ENCODE measurements around the gene EXOC3L1. TPM values are rescaled to one million over a fixed set of nuclear protein-coding genes. Genes with fewer than 3 reads are reported as not detected.

Gene EXOC3L1
- total RNA-seq, result not detected

GRCh38 chr16:67190041-67190440 lies at the start of gene EXOC3L1:
Gene EXOC3L1 (minus strand): TSS chr16:67190136. CDS start chr16:67189676, 460 bp downstream.

GRCh38 chr16:67226804-67227566 lies 37.0 kb upstream of the EXOC3L1 start, which contains the start of gene TMEM208:
Gene TMEM208 (plus strand): TSS chr16:67227130. CDS start chr16:67227219, 89 bp downstream.

DNA sequence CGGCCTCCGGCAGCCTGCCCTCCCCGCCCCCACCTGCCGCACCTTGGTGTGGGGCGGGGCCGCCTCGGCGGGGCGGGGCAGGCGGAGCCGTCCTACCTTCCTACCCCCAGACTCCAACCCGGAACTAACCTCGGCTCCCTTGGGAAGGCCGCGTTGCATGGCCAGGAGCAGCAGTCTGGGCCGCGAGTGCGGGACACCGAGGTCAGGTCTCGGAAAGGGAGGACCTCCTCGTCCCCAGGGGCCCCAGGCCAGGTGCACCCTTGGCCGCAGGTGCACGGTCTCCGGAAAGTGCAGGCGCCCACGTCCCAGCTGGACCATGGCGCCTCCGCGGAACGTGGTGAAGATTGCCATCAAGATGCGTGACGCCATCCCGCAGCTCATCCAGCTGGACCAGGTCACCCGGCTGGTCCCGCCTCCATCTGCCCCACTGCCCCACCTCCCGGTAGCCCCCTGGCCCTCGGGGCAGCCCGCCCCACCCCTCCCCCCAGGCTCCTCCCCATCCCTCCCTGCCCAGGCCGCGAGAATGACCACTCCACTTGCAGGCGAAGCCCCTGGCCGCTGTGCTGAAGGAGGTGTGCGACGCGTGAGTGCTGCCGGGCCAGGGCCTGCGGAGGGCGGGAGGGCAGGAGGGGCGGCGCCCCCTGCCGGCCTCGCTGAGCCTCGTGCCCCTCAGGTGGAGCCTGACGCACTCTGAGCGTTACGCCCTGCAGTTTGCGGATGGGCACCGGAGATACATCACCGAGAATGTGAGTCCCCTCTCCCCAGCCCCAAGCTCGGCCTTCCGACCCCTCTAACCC lies 9.3 kb upstream of the EXOC3L1 start, which contains the start of gene ELMO3:
Gene ELMO3, plus strand, starts transcription at position 121 of the 797 bp plus-strand sequence. Its CDS starts 196 bp downstream, at position 317.

DNA sequence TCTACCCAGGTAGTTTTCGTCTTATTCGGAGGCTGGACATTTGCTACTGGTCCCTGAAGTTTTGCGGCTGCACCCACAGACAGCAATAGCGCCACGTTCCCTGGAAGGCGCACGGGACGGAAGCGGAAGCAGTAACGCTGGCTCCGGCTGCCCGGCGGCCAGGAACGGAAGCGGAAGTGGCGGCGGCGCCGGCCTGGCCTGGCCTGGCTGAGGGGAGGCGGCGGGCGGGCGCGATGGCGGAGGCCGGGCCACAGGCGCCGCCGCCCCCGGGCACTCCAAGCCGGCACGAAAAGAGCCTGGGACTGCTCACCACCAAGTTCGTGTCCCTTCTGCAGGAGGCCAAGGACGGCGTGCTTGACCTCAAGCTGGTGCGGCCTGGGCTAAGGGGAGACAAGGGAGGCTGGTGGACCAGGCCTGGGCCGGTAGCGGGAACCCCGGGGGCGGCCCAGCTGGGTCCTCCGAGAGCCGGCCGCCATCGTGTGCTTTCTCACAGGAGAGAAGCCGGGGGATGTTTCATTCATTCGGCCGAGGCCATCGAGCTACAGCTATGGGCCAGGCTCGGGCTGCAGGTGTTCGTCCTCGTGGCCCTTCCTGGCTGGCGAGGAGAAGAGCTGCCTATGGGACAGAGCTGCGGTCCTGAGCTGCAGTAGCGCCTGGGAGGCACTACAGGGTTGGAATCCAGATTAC lies 2.2 kb upstream of the EXOC3L1 start, which contains the start of gene E2F4:
Gene E2F4, plus strand, starts transcription at position 161 of the 687 bp plus-strand sequence. Its CDS starts 73 bp downstream, at position 234.

GRCh38 chr16:67183627-67184452 lies 6.1 kb downstream of the EXOC3L1 start, which contains the start of gene MATCAP1:
Gene MATCAP1 (minus strand): TSS chr16:67183963. CDS start chr16:67180610, 3,353 bp downstream.

DNA sequence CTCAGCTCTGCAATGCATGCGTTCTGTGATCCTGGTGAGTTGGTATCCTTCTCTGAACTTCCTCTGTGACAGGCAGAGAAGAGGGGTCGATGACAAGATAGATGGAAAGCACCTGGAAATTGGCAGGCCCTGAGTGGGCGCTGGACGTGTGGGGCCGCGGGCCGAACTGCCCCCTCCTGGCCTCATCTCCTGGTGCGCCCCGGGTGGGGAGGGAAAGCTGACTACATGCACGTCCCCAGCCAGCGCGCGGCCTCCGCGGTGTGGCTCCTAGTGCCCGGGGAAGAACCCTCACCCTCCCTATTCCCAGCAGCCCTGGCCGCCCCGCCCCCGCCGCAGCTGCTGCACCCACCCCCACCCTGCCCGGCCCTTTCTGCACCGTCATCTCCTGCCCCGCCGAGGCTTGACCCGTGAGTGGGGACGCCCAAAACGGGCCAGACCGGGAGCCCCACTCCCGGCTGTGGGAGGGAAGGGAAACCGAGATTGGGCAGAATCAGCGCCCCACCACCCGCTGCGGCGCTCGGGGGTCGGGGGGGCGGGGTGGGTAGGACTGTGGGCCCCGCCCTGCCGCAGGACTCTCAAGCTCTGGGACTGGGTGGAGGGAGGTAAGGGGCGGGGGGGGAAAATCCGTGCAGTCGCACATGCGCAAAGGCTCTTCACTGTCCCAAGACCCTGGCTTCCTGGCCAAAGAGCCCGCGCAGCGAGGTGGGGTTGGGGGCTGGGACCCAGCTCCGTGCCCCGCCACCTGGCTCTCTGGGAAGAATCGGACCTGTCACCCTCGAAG lies 19.6 kb downstream of the EXOC3L1 start, which contains the start of gene NOL3:
Gene NOL3, plus strand, starts transcription at position 371 of the 781 bp plus-strand sequence.

DNA sequence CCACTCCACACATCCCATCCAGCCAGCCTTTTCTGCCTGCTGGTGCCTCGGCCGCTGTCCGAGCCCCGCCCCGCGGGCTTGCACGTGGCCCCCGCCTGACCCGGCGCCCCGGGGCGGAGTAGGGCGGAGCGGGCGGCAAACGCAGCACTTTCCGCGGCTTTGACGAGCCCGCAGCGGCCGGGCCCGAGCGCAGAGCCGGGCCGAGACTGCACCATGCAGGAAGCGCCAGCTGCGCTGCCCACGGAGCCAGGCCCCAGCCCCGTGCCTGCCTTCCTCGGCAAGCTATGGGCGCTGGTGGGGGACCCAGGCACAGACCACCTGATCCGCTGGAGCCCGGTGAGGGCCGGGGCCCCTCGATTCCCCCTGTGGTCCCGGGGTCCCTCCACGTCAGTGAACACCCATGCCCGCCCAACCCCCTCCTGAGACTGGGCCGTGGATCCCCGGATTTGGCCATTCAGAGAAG lies 25.3 kb downstream of the EXOC3L1 start, which contains the start of gene HSF4:
Gene HSF4, plus strand, starts transcription at position 147 of the 463 bp plus-strand sequence. Its CDS starts 67 bp downstream, at position 214.

DNA sequence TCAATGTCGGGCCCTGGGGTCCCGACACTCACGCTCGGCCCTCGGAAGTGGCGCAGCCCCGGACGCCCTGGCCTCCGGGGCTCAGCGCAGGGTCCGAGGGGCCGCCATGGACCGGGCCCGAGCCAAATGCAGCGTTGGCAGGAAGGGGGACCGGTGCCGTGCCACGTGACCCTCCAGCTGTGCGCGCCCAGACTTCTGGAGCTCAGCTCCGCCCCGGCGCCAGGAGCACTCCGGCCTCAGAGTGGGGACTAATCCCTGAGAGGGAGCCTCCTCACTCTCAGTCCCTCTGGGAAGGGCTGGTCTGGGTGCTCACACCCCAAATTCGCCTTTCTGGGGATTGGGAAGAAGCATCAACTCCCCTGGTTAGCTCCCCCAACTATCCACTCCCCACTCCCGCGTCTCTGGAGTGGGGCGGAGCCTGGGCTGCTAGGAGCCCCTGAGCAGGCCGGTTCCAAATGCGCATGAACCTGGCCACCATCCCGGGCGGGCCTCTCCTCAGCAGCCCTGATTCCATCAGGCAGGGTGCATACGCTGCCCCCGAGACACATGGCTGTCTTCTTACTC lies 39.0 kb downstream of the EXOC3L1 start, which contains the start of gene B3GNT9:
Gene B3GNT9, minus strand, starts transcription at position 166 of the 564 bp plus-strand sequence. CDS start 513 bp downstream, outside the sequence.

Small RNA genes within 50 kb of the gene (microRNA-seq; reads per million reads assigned to microRNA genes)
- 10.6 reads per million, percentile 42 among the genes with 10 or more reads in this experiment for gene MIR328 (ENCODE audit: borderline microRNAs expressed, borderline replicate concordance)

Other genes with a start within 250 kb of the EXOC3L1 start
- 1 to 10 TPM; 4.8 to 4.9 TPM for gene CES3, start 228.9 kb downstream of the EXOC3L1 start, total RNA-seq
- gene CES4A, start 201.5 kb downstream of the EXOC3L1 start, total RNA-seq, result 10 to 100 TPM; 55.5 to 61.9 TPM
- gene CBFB, start 161.0 kb downstream of the EXOC3L1 start, total RNA-seq, result 100 to 1,000 TPM; 246 to 271 TPM
- gene PHAF1, start 80.2 kb downstream of the EXOC3L1 start, total RNA-seq, result 10 to 100 TPM; 15.9 to 17.3 TPM
- gene B3GNT9, start 39.1 kb downstream of the EXOC3L1 start, total RNA-seq, result 10 to 100 TPM; 12.6 to 13.6 TPM
- gene TRADD, start 30.2 kb downstream of the EXOC3L1 start, total RNA-seq, result 10 to 100 TPM; 87.4 to 89.2 TPM
- gene FBXL8, start 30.2 kb downstream of the EXOC3L1 start, total RNA-seq, result 10 to 100 TPM; 79.6 to 83.9 TPM
- 100 to 1,000 TPM; 195 to 227 TPM for gene HSF4, start 25.4 kb downstream of the EXOC3L1 start, total RNA-seq
- 10 to 100 TPM; 55.3 to 58.6 TPM for gene NOL3, start 19.6 kb downstream of the EXOC3L1 start, total RNA-seq
- 10 to 100 TPM; 67.6 to 74.4 TPM for gene MATCAP1, start 6.2 kb downstream of the EXOC3L1 start, total RNA-seq
- gene E2F4, start 2.0 kb upstream of the EXOC3L1 start, total RNA-seq, result 10 to 100 TPM; 93.6 to 99.7 TPM
- 1 to 10 TPM; 6.2 to 6.5 TPM for gene ELMO3, start 9.0 kb upstream of the EXOC3L1 start, total RNA-seq
- gene TMEM208, start 37.0 kb upstream of the EXOC3L1 start, total RNA-seq, result 10 to 100 TPM; 32.1 to 33.8 TPM
- gene FHOD1, start 57.3 kb upstream of the EXOC3L1 start, total RNA-seq, result 10 to 100 TPM; 71.7 to 74.2 TPM
- 1 to 10 TPM; 1.8 to 2.3 TPM for gene SLC9A5, start 58.8 kb upstream of the EXOC3L1 start, total RNA-seq
- gene PLEKHG4, start 89.4 kb upstream of the EXOC3L1 start, total RNA-seq, result 10 to 100 TPM; 20.2 to 20.6 TPM
- gene KCTD19, start 136.6 kb upstream of the EXOC3L1 start, total RNA-seq, result under 1 TPM in 1 of 2 experiments, not detected in 1; 0.43 TPM
- gene LRRC36, start 136.7 kb upstream of the EXOC3L1 start, total RNA-seq, result not detected
- gene TPPP3, start 203.4 kb upstream of the EXOC3L1 start, total RNA-seq, result not detected
- gene ZDHHC1, start 226.3 kb upstream of the EXOC3L1 start, total RNA-seq, result not detected
- gene HSD11B2, start 241.0 kb upstream of the EXOC3L1 start, total RNA-seq, result not detected